Inflammatory macrophage treated with lipopolysaccharide for 1 hour (primary cell): ENCODE results near the gene TLE1.

ENCODE experiments used
- DNase-seq, 2 donors: peaks; one replicate each; pipeline ENCODE4 v3.0.0-alpha.2; 2020 to 2022

Gene TLE1

DNA sequence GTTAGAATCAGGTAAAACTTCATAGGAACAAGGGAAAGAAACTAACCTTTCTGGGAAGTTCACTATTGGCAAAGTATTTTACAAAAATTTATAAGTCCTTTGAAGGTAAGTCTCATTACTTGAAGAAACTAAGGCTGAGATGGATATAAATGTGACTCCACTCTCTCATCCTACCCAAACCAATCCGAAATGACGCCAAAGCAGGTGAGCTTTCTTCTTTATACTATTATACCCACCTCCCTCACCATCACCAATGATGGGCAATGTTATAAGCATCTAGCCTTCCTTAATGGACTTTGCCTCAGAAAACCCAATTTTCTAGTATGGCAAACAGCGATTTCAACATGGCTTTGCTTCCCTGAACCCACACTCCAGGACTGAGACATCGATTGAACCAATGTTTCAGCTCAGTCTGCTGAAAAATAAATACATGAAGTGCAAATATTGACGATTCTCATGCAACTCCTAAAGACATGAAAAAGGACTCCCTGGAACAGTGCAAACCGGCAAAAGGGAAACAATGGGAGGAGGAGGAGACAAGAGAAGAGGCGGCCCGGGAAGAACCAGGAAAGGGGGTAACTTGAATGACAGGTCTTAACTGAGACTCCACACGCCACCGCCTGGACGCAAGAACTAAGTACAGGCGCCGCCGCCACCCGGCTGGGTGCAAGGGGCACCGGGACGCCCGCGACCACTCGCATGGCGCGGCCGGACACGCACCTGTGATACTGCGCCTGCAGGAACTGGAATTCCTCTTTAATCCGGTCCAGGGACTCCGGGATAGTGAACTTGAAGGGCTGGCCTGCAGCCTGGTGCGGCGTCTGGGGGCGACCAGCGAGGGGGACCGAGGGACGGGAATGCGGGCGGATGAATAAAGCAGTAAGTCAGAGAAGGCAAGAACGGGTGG is 2.5 kb downstream of the TLE1 start:
- peak; percentile 56 to 61 for DNase-seq

GRCh38 chr9:81685763-81686613 is 3.4 kb downstream of the TLE1 start:
- DNase-seq = no peak

- no peak for DNase-seq
Observed at GRCh38 chr9:81684635-81685034, 4.7 kb downstream of the TLE1 start.

DNA sequence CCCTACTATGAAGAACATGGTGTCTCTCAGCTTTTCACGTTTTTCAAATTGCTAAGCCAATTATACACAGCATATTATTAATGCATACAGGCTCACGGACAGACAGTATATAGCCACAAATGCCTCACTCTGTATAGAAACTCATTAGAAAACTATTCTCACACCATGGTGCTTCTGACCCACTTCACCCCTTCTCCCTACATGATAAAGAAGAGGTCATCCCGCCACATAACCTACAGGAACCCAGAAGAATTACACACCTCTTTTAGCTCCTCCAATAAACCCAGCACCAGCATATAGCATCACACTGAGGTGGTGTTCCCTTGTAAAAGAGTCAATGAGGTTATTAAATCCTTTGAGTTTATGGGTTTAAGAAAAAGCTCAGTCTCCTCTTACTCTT is 5.6 kb downstream of the TLE1 start:
- no peak for DNase-seq

DNA sequence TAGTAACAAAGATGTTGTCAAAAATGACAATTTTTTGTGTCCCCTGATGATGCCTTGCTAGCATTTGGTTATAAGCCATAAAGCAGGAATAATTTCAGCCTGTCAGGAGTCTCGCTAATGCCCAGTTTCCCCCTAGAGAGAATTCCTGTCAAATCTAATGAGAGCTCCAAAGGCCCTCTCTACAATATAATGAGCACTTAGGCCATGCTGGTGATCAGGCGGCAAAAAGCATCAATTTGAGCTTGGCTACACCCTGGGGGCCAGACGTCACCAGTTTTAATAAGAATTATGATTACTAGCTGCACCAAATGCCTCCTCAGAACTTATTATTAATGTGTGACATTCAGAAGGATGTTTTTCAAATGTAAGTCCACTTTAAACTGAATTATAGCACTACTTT is 6.1 kb downstream of the TLE1 start:
- DNase-seq = no peak

DNA sequence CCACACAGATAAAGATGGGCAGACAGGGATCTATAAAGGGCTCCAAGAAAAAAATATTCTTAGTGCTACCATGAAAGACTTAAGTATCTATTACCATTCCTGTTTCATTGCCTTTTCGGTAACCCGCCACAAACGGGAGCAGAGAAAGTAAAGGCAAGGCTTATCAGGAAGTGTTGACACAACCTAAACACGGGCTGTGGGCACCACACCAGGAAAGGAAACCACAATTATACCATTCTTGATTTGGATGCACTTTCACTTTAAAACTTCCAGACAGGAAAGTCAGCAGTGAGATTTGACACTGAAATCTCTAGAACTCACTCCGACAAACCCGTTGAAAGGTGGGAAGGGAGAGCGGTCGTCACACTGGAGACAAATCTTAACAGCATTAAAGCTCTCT is 6.5 kb downstream of the TLE1 start:
- DNase-seq = peak in 1 of 2 donors; percentile 25

DNA sequence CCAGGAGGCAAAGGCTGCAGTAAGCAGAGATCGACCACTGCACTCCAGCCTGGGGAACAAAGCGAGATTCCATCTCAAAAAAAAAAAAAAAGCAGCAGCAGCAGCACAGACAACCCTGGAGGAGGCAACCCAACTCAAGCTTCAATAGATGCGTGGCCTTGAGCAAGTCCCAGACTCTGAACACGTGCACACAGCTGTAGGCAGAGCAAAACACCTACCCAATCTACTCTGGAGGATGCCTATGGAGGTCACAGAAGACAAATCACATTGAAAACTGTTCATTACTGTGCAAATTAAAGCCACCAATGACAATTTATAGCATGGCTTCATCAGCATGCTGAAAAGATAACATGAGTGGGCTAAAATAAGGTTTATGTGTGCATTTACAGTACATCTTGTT is 7.2 kb downstream of the TLE1 start:
- no peak for DNase-seq

- DNase-seq = no peak
Observed at GRCh38 chr9:81680506-81680905, 8.8 kb downstream of the TLE1 start.

- DNase-seq = no peak
Observed at GRCh38 chr9:81680006-81680405, 9.3 kb downstream of the TLE1 start.

GRCh38 chr9:81678088-81678487 is 11.3 kb downstream of the TLE1 start:
- DNase-seq = no peak

- no peak for DNase-seq
Observed at GRCh38 chr9:81676395-81676794, 13.0 kb downstream of the TLE1 start.

GRCh38 chr9:81673310-81673709 is 16.0 kb downstream of the TLE1 start:
- DNase-seq = no peak

DNA sequence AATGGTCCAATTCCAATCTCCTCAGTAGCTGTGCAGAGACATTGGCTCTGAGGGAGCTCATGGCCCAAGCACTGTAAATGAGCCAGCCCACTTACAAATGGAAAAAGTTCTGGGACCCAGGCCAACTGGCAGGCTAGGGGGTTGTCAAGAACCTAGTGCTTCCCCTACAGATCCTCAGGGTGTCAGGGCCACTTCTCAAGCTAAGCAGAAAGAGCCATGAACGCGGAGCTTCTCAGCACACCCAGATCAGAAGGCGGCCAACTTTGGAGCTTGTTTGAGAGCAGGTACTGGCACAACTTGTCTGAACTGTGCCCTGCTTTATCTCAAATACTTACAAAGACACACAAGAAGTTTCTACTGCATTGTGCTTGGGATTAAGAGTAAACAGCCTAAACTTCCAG is 17.5 kb downstream of the TLE1 start:
- no peak for DNase-seq

DNA sequence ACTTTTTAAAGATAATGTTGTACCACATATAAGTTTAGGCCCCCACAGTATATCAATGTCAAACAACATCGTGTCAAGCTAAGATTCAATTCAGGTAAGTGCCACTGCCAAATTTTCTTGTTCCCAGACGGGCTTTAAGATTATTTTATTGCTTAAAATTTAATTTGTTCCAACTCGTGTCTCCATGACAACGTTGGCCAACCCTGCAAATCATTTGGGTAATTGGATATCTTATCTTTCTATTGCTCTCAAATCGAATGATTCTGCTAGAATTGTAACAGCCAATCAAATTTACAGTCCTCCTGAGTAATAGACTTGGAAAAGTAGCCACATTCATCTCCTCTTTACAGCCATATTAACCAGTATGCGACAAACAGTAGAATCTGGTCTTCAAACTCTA is 19.5 kb downstream of the TLE1 start:
- no peak for DNase-seq

GRCh38 chr9:81669041-81669651 is 20.2 kb downstream of the TLE1 start:
- no peak for DNase-seq

GRCh38 chr9:81666123-81666522 is 23.2 kb downstream of the TLE1 start:
- no peak for DNase-seq

DNA sequence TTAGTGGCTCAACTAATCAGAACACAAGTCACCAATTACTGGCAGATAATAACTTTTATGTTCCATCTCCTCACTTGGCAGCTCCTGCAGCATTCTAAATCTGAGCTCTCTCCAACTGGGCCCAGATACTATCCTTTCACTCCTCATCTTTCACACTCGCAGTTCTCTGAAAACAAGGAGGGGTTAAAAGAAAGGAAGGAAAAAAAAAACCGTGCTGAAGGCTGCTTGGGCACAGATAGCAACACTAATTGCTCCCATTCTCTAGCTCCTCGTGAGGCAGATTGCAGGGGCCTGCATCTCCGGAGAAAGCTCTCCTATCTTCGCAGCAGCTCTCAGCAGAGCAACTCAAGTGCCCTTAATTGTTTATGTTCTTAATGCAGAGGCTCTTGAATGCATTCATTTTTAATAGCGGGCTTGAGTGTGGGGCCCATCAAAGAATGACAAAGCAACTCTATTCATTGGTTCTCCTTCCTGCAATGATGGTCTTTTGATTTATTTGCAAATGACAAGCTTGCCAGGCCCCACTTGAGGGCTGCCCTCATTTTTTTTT is 23.9 kb downstream of the TLE1 start:
- no peak for DNase-seq

GRCh38 chr9:81664638-81665222 is 24.6 kb downstream of the TLE1 start:
- no peak for DNase-seq

DNA sequence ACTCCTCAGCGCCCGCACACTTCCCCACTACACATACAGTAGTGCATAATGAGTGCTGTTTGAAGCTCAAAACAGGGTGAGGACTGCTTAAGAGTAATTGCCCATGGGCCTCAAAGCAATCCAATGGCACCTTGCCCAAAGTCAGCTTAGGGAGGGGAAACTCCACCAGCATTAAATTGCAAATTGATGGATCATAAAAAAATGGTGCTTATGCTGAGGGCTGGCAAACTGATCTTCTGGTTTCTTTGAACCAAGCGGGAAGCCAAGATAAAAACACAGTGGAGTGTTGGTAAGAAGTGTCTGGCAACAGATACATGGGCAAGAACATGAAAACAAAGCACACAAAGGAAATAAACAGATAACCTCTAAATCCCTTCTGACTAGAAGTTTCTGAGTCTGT is 28.0 kb downstream of the TLE1 start:
- DNase-seq = no peak

- no peak for DNase-seq
Observed at GRCh38 chr9:81656871-81657337, 32.4 kb downstream of the TLE1 start.

DNA sequence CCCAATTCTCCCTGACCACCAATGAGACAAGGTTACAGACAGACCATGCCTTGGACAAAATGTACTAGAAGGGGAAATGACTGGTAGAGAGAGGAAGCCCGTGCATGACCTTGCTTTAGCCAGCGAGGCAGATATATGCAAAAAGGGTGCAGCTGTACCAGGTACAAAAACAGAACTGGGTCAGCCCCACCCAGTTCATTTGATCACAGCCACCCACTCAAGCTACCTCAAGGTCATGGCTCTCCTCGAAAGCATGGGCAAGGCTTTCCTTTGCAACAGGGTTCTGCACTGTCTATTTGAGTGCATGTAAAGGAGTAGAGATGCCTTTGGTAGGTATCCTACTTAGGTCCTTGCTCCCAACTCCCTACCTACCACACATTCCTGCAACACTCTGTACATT is 33.3 kb downstream of the TLE1 start:
- peak; percentile 6 to 18 for DNase-seq

- DNase-seq = no peak
Observed at GRCh38 chr9:81653240-81653639, 36.1 kb downstream of the TLE1 start.
